ENCODE measurements around the gene C1R. TPM values are rescaled to one million over a fixed set of nuclear protein-coding genes. Genes with fewer than 3 reads are reported as not detected.
"Not testable (repeated sequence)": the region's sequence is repeated elsewhere in the genome, so short reads cannot be mapped to it uniquely, and the experiment has no call there.

Gene C1R
- total RNA-seq, 1 donor from 2014 or later = 3.3 TPM

- Mint-ChIP-seq H3K27me3 (ENCODE audit: insufficient read depth, low read depth) (peaks cover 5% of the 10 kb centered on the region), H3K4me3 (no peak overlapping the region), H3K36me3 (no peaks in the 10 kb centered on the region), H3K27ac (no peak overlapping the region), H3K9me3 (no peaks in the 10 kb centered on the region), H3K4me1 (peaks cover 6% of the 10 kb centered on the region)
- no peak overlapping the region for H3K9ac ChIP-seq
- no peak overlapping the region for H3K4me2 ChIP-seq
- no peaks in the 10 kb centered on the region for H4K20me1 ChIP-seq (ENCODE audit: low read depth)
- no peaks in the 10 kb centered on the region for H3K9me3 ChIP-seq (ENCODE audit: low read depth)
- no peaks in the 10 kb centered on the region for H3K36me3 ChIP-seq
- no peaks in the 10 kb centered on the region for H3K4me1 ChIP-seq
- no peak overlapping the region for H2AFZ ChIP-seq (replicated peaks)
- H3K27me3 ChIP-seq = no peaks in the 10 kb centered on the region
- no peaks in the 10 kb centered on the region for H3F3A ChIP-seq (ENCODE audit: low read depth)
- TF ChIP-seq CTCF (IDR thresholded peaks at IDR 0.05) (no peak), EZH2phosphoT487 (IDR thresholded peaks at IDR 0.05) (no peak), EZH2 (IDR thresholded peaks at IDR 0.05) (no peak)
- no peak overlapping the region for H3K4me3 ChIP-seq
- H3K79me2 ChIP-seq (ENCODE audit: low read depth) = no peaks in the 10 kb centered on the region
- H3K27ac ChIP-seq = no peak overlapping the region
- no peak for DNase-seq (ENCODE audit: low spot score)
Measured at GRCh38 chr12:7059780-7060179, 32.5 kb downstream of the C1R start.

GRCh38 chr12:7058850-7059395, 33.3 kb downstream of the C1R start:
- H3K4me3 Mint-ChIP-seq = no peak overlapping the region

GRCh38 chr12:7058163-7058845, 33.9 kb downstream of the C1R start:
- Mint-ChIP-seq H3K36me3 (no peaks in the 10 kb centered on the region), H3K27ac (no peak overlapping the region), H3K4me3 (no peak overlapping the region), H3K9me3 (no peaks in the 10 kb centered on the region), H3K4me1 (peaks cover 6% of the 10 kb centered on the region), H3K27me3 (ENCODE audit: insufficient read depth, low read depth) (peaks cover 7% of the 10 kb centered on the region)
- Histone ChIP-seq H3F3A (ENCODE audit: low read depth) (no peaks in the 10 kb centered on the region), H3K9ac (no peak overlapping the region), H2AFZ (replicated peaks) (no peak overlapping the region), H3K79me2 (ENCODE audit: low read depth) (no peaks in the 10 kb centered on the region), H3K4me3 (no peak overlapping the region), H3K9me3 (ENCODE audit: low read depth) (no peaks in the 10 kb centered on the region), H3K4me2 (no peak overlapping the region), H3K4me1 (no peaks in the 10 kb centered on the region), H3K36me3 (no peaks in the 10 kb centered on the region), H4K20me1 (ENCODE audit: low read depth) (no peaks in the 10 kb centered on the region), H3K27me3 (no peaks in the 10 kb centered on the region), H3K27ac (no peak overlapping the region)
- DNase-seq (ENCODE audit: low spot score) = no peak
- TF ChIP-seq CTCF (IDR thresholded peaks at IDR 0.05) (no peak), EZH2phosphoT487 (IDR thresholded peaks at IDR 0.05) (no peak), EZH2 (IDR thresholded peaks at IDR 0.05) (no peak)

More at GRCh38 chr12:7058850-7059395, 33.3 kb downstream of the C1R start:
- H3K9me3 Mint-ChIP-seq = no peaks in the 10 kb centered on the region
- Histone ChIP-seq H3K4me3 (no peak overlapping the region), H3K27ac (no peak overlapping the region), H3K9ac (no peak overlapping the region), H4K20me1 (ENCODE audit: low read depth) (no peaks in the 10 kb centered on the region), H3K4me2 (no peak overlapping the region), H3K9me3 (ENCODE audit: low read depth) (no peaks in the 10 kb centered on the region), H3K79me2 (ENCODE audit: low read depth) (no peaks in the 10 kb centered on the region), H3K36me3 (no peaks in the 10 kb centered on the region), H3K27me3 (no peaks in the 10 kb centered on the region), H2AFZ (replicated peaks) (no peak overlapping the region), H3K4me1 (no peaks in the 10 kb centered on the region), H3F3A (ENCODE audit: low read depth) (no peaks in the 10 kb centered on the region)
- no peaks in the 10 kb centered on the region for H3K36me3 Mint-ChIP-seq
- TF ChIP-seq CTCF (IDR thresholded peaks at IDR 0.05) (no peak), EZH2phosphoT487 (IDR thresholded peaks at IDR 0.05) (no peak), EZH2 (IDR thresholded peaks at IDR 0.05) (no peak)
- peaks cover 7% of the 10 kb centered on the region for H3K27me3 Mint-ChIP-seq (ENCODE audit: insufficient read depth, low read depth)
- no peak for DNase-seq (ENCODE audit: low spot score)
- no peak overlapping the region for H3K27ac Mint-ChIP-seq
- peaks cover 6% of the 10 kb centered on the region for H3K4me1 Mint-ChIP-seq

GRCh38 chr12:7055736-7056135, 36.5 kb downstream of the C1R start:
- H3K4me1 Mint-ChIP-seq; H3K27me3 ChIP-seq; H3K27ac ChIP-seq; DNase-seq (ENCODE audit: low spot score); H4K20me1 ChIP-seq (ENCODE audit: low read depth); H3K4me2 ChIP-seq; H3K27ac Mint-ChIP-seq; H3K36me3 ChIP-seq; H3K4me1 ChIP-seq; H3F3A ChIP-seq (ENCODE audit: low read depth); H3K9me3 ChIP-seq (ENCODE audit: low read depth); H3K79me2 ChIP-seq (ENCODE audit: low read depth); H3K36me3 Mint-ChIP-seq; H3K4me3 Mint-ChIP-seq; H3K27me3 Mint-ChIP-seq (ENCODE audit: insufficient read depth, low read depth); H2AFZ ChIP-seq (replicated peaks); H3K4me3 ChIP-seq; H3K9me3 Mint-ChIP-seq; H3K9ac ChIP-seq: not testable (repeated sequence)

Measured in neural progenitor cell (in vitro differentiated cells).